RWPE1 (cell line): Measurements from ENCODE around the gene PRDM13.

Experiments used
- CTCF ChIA-PET: fragments of 350-600 bp; sonication (Branson Sonifier 250); formaldehyde crosslinking; extraction: SDS; loops from one replicate; lab custom pipeline; 2021; lab: Yijun Ruan, JAX
- POLR2A ChIA-PET: fragments of 400-600 bp; formaldehyde crosslinking; extraction: SDS; loops from one replicate; lab custom pipeline; 2020; ENCODE audit warnings: antibody characterized with exemption; ENCODE audit not compliant: low non-redundant PET; lab: Yijun Ruan, JAX
- DNase-seq: peaks from one replicate; pipeline ENCODE4 v3.0.0; 2012; ENCODE audit warnings: low spot score
- H3K27ac ChIP-seq: fragments of 450-650 bp; 2 replicates; pipeline ENCODE4 v1.5.1; 2017
- TF ChIP-seq, protein P1 (sequence below): fragments of 450-650 bp; conservative IDR thresholded peaks from 2 replicates; pipeline ENCODE4 v1.5.1; 2017; ENCODE audit warnings: low read depth, mild to moderate bottlenecking

PRDM13 gene

DNA sequence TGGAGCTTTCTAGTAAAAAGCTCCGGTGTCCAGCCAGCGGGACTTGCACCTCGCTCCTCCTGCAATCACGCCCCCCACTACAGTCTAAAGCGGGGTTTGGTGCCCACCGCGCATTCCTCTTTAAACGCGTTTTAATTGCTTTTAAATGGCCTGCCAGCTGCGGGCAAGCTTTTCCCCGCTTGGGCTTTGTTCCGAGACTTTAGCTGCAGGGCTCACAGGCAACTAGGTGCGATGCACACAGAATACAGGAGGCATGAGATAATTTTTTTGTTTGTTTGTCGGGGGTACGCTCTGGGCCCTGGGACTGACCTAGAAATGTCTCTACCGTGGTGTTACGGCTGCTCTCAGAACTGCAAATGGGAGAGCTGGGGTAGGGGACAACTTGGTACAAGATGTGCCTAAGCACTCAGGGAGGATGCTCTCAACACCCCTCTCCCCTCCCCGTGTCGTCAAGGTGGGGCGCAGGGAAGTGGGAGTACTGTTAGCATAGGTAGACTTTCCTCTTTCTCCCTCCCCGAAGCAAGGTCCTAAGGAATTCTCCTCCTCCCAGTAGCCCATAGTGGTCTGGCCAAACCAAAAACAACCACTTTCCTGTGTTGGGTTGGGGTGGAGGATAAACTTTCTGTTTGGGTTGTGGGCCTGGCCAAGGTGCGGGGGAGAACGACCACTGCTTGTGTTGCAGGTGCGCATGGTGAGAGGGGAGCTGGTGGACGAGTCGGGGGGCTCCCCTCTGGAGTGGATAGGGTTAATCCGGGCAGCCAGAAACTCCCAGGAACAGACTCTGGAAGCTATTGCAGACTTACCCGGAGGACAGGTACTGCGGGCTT lies 1.6 kb downstream of the PRDM13 start:
- no peak overlapping the region for H3K27ac ChIP-seq
- TF ChIP-seq, protein P1, sequence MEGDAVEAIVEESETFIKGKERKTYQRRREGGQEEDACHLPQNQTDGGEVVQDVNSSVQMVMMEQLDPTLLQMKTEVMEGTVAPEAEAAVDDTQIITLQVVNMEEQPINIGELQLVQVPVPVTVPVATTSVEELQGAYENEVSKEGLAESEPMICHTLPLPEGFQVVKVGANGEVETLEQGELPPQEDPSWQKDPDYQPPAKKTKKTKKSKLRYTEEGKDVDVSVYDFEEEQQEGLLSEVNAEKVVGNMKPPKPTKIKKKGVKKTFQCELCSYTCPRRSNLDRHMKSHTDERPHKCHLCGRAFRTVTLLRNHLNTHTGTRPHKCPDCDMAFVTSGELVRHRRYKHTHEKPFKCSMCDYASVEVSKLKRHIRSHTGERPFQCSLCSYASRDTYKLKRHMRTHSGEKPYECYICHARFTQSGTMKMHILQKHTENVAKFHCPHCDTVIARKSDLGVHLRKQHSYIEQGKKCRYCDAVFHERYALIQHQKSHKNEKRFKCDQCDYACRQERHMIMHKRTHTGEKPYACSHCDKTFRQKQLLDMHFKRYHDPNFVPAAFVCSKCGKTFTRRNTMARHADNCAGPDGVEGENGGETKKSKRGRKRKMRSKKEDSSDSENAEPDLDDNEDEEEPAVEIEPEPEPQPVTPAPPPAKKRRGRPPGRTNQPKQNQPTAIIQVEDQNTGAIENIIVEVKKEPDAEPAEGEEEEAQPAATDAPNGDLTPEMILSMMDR = no peak
- DNase-seq = no peak
- ChIA-PET CTCF (interaction anchor here (0.6 to 1.2 kb wide), 6 partner anchors 20 to 1324 kb away, joined by 3 to 11 read pairs (median 3); no protein-coding TSS in a partner anchor), POLR2A (no interaction called here)

DNA sequence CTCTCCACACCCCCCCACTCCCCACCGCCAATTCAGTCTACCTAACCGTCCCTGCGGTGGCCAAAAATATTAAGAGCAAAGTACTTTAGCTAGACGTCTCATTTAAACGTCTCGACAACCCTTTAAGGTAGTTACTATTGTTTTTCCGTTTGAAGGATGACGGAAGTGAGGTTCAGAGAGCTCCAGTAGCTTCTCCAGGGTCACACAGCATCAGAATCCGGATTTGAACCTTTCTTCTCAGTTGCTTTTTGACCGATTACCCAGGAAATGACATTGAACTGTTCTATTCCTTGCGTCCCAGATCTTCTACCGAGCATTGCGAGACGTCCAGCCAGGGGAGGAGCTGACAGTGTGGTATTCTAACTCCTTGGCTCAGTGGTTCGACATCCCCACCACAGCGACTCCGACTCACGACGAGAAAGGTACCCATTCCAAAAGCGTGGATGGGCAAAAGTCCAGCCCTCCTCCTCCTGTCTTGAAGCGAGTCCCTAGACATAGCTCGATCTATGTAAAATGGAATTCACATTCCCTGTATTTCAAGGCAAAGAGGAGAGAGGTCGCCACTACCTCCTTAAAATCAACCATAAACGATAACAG lies 2.4 kb downstream of the PRDM13 start:
- H3K27ac ChIP-seq = no peak overlapping the region
- DNase-seq = no peak
- POLR2A ChIA-PET = no interaction called here
- TF ChIP-seq, protein P1 = no peak
- CTCF ChIA-PET = interaction anchor here (0.6 to 0.8 kb wide), 5 partner anchors 24 to 1323 kb away, joined by 3 read pairs; no protein-coding TSS in a partner anchor

DNA sequence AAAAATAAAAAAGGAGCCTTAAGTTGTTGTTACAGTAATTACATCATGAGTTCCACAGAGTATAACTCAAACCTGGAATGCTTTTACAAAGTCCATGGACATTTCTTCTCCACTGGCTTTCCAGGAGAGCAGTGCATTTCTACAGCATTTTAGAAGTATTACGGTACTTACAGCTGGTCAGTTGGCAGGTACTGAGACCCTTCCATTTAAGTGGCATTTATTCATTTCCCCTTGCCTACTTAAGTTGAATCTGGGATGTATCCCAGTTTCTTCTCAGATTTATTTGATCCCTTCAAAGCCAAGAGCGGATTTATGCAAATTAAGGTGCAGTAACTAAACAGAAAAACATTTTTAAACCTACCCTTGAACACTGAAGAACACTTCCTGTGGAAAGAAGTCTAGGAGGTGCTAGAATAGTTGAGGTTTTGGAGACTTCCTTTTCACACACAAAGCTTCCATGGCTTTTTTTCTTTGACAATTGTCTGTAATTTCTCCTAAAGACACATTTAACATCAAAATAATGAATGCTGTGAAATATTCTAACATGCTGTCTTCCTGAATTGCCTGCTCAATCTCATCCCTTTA lies 3.4 kb downstream of the PRDM13 start:
- TF ChIP-seq, protein P1 = no peak
- DNase-seq = no peak
- ChIA-PET CTCF (no interaction called here), POLR2A (no interaction called here)
- no peak overlapping the region for H3K27ac ChIP-seq

DNA sequence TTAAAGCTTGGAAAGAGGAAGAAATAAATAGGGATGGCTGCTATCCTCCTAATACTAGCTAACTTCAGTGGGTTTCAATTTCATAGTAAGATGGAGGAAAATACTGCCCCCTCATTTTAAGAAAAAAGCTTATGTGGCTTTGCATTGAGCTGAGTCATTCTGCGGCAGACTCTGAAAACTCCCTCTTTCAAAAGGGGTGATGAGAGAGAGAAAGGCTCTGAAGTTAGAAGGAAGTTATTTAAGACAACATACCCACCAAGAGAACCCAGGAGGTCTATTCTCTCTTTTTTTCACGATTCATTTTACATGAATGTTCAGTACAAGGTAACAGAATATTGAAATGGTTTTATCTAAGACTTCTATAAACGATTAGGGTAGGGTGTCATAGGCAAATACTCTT lies 4.5 kb downstream of the PRDM13 start:
- ChIA-PET POLR2A (no interaction called here), CTCF (interaction anchor here (0.6 kb wide), 1 partner anchor 20 kb away, joined by 7 read pairs; no protein-coding TSS in a partner anchor)
- TF ChIP-seq, protein P1 = no peak
- DNase-seq = no peak
- H3K27ac ChIP-seq = no peak overlapping the region

DNA sequence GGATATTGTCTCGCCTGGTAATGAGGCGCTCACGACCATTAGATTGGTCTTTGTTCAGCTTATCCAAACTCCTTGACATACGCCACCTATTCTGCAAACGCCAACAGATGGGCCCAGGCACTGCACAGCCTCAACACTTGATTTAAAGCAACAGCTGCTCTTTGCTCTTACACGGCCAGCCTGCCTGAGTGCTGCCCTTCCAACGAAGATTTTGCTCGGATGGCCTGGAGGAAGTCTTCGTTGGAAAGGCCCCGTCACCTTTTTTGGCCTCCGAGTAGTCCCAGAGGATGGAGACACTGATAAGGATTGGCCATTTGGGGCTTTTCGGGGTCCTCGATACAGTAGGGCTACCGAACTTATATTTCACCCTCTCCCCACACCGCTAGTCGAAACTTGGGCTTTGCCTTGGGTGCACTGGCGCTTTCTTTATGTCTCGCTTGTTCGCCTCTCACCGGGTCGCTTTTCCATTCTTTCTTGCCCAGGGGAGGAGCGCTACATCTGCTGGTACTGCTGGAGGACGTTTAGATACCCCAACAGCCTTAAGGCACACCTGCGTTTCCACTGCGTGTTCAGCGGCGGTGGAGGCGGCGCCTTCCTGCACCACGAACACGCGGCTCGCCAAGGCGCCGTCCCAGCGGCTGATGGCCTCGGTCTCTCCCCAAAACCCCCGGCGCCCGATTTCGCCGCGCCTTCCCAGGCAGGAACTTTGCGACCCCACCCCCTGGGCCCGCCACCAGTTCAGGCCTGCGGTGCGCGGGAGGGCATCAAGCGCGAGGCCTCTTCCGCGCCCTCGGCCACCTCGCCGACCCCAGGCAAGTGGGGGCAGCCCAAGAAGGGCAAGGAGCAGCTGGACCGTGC lies 6.1 kb downstream of the PRDM13 start:
- TF ChIP-seq, protein P1 = no peak
- no peak overlapping the region for H3K27ac ChIP-seq
- no peak for DNase-seq
- POLR2A ChIA-PET = no interaction called here
- CTCF ChIA-PET = interaction anchor here (0.5 to 0.9 kb wide), 6 partner anchors 9 to 1212 kb away, joined by 3 to 7 read pairs (median 3); no protein-coding TSS in a partner anchor
